HCEC 1CT (cell line): ENCODE measurements around the gene DCAF4.

Experiments used
- DNase-seq: peaks from one replicate; pipeline ENCODE4 v3.0.0-alpha.2; 2017

DCAF4 gene

DNA sequence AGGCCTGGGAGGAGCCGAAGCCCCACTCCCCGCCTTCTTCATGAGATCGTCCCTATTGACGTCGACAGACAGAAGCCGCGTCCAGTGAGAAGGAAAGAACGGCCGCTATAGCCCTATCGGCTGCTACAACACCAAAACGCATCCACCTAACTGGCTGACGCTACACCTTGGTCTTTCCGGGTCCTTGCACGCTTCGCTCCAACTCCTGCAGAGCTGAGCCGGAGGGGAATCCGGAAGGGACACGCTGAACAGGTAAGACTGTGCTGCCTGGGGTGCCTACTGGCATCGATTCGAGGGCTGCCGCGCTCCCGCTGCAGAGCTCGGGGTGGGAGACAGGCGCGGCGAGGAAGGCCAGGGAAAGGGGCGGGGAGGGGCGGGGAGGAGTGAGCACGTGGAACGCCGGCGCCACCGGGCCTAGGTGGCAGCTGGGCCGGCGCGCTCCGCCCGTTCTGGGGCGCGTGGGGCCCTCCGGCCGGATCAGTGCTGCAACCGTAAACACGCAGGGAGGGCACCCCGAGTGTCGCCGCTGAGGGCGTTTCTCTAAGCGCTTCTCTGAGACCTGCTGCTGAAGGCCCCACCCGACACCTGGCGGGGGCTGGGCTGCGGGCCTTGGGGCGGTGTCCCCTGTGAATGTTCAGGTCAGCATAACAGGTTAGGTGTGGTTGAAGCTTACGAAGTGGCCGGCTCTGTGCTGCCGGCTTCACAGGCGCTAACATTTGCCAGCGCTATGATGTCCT is at the start of gene DCAF4:
DCAF4 (plus strand) TSS at position 173 of the 737 bp plus-strand sequence. CDS start 11,515 bp downstream, outside the sequence.
- DNase-seq: peak; percentile 99

DNA sequence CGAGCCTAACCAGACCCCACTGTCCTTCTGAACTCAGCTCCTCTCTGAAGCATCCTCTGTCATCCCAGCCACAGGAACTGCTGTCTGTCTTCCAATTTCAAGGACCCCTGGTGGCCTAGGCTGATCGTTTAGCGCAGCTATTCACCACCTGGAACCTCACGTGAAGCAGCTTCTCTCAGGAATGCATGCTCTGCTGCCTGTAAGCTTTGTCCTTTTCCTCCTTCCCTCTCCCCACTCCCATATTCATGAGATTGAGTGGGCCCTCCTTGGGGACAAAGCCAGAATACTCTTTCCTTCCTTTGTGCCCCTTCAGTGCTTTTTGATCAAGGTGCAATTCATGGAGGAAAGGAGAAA is 49.6 kb upstream of the DCAF4 start:
- no peak for DNase-seq

- no peak for DNase-seq
These were observed 47.5 kb upstream of the DCAF4 start for GRCh38 chr14:72878746-72879145.

GRCh38 chr14:72879431-72879830 is 46.8 kb upstream of the DCAF4 start:
- DNase-seq: no peak

- no peak for DNase-seq
These were observed 46.1 kb upstream of the DCAF4 start for GRCh38 chr14:72880164-72880563.

- no peak for DNase-seq
These were observed 45.4 kb upstream of the DCAF4 start for GRCh38 chr14:72880820-72881219.

- no peak for DNase-seq
These were observed 44.7 kb upstream of the DCAF4 start for GRCh38 chr14:72881543-72881942.

DNA sequence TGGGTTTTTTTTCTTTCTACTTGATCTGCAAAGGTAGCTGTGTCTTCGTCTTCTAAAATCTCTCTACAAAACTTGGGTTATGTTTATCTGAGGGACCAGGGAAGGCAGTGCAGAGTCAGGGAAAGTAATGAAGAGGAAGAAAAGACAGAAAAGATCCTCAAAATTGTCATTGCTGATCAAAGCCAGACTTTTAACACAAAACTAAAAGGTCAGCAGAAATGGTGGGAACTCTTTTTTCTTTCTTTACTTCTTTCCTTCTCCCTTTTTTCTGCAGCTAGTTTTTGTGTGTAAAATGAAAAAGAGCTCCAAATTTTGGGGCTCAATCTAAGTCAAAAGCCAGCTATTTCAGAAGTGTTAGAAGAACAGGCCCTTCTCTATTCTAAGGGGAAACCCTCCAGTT is 44.2 kb upstream of the DCAF4 start:
- no peak for DNase-seq

DNA sequence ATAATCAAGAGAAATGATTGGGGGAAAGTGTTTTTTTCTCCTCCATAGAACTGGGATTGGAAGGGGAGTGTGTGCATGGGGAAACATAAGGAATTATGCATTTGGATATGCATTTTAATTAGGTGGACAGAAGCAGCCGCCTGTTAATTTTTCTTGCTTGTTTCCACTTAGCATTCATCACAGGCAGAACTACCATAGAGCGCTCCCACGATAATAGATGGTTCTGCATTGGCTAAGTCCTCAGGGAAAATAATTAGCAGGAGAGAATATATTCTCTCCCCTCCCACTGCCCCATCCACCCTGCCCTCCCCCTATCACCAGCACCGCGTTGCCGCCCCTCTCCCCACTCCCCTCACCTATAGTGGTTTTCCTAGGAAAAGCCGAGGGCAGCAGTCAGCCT is 43.8 kb upstream of the DCAF4 start:
- no peak for DNase-seq

DNA sequence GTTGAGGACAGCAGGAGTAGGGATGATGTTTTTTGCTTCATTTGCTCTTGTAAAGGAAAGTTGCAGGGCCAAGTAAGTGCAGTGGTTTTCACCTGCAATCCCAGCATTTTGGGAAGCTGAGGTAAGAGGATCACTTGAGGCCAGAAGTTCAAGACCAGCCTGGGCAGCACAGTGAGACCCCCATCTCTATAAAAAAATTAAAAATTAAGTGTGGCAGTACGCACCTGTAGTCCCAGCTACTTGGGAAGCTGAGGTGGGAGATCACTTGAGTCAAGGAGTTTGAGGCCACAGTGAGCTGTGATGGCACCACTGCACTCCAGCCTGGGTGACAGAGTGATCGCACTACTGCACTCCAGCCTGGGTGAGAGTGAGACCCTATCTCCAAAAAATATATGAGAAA is 43.2 kb upstream of the DCAF4 start:
- no peak for DNase-seq

DNA sequence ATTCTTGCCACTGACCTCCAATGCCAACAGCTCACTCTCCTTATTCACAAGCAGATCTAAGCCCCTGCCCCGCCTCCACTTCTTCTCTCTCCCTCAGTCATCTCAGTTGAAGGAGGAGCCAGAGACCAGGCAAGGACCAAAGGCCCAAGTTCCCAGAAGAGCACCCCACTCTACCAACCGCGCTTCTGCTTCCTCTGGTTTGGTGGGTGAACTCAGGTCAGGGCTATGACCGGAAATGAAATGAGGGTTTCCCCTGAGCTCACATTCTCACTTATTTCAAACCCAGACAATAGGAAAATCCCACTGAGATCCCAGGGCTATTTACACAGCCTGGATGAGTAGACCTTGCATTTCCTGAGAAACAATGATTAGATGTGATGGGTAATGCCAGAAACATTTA is 42.3 kb upstream of the DCAF4 start:
- DNase-seq: no peak

- DNase-seq: no peak
These were observed 41.9 kb upstream of the DCAF4 start for GRCh38 chr14:72884386-72884785.

- DNase-seq: no peak
These were observed 38.8 kb upstream of the DCAF4 start for GRCh38 chr14:72887514-72887913.

DNA sequence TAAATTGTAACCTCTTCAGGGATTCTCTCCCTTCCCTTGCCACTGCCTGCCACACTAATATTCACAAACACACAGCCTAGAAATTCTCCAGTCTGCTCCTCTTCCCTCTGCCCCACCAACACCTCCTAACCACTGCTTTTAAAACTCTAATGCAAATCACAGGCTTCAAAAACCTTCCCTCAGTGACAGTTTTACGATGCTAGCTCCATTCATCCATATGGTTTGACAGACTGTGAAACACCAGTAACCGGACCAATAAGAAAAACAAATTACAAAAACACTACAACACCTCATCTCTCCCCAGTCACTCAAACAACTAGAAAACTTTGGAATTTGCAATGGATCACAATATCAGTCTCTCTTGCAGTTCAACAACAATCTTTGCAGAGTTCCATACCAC is 38.1 kb upstream of the DCAF4 start:
- no peak for DNase-seq

DNA sequence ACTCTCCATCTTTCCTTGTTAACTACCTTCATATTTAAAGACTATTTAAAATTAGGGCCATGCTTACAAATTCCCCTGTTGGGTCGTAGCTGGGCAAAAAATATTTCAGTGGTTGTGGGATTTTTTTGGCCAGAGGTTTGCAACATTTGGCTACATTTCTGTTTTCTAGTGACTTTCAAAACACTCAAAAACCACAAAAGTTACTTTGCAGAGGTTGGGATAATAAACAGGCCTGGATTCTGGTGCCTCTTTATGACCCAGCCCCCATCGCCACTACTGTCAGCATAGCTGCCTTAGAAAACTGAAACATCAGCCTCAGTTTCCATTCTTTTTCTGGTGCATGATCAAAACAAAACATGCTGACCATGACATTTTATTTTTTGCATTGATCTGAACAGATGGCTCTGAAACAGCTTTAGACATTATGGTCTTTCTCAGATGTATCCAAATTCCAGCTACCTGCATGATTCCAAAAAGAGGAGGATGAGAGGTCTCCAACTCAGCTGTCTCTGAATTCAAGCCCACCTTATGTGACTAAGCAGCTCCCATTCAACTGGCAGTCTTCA is 37.5 kb upstream of the DCAF4 start:
- DNase-seq: no peak

- no peak for DNase-seq
These were observed 36.9 kb upstream of the DCAF4 start for GRCh38 chr14:72889366-72889765.

GRCh38 chr14:72891666-72892102 is 34.6 kb upstream of the DCAF4 start:
- DNase-seq: no peak

GRCh38 chr14:72892103-72892878 is 34.0 kb upstream of the DCAF4 start:
- peak; percentile 41 for DNase-seq

GRCh38 chr14:72892879-72893635 is 33.2 kb upstream of the DCAF4 start:
- DNase-seq: no peak

- peak; percentile 99 for DNase-seq
These were observed 32.5 kb upstream of the DCAF4 start, which contains the start of gene DPF3 for GRCh38 chr14:72893636-72894322. TSS of gene DPF3 (minus strand) at chr14:72894101. CDS start at chr14:72894088, 13 bp downstream.

DNA sequence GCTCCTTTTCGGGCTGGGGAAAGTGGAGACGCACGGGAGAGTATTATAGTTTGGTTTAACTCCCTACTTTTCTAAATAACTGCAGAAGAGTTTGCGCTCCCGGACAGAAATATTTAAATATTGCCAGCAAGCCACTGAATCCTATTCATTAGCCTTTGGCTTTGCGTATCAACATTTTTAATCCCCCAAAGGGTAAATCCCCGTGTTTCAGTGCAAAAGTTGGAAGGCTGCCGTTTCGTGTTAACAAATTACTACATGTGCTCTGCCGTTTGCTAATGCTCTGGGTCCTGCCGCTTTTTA is 32.0 kb upstream of the DCAF4 start:
- no peak for DNase-seq

GRCh38 chr14:72894623-72895378 is 31.5 kb upstream of the DCAF4 start:
- DNase-seq: no peak
